GM21576 (cell line): ENCODE data around the gene HS3ST2.
"Not testable (repeated sequence)": the region's sequence is repeated elsewhere in the genome, so short reads cannot be mapped to it uniquely, and the experiment has no call there.

ENCODE experiments used
- ATAC-seq: cut with Tn5 transposase; IDR thresholded peaks from one replicate; pipeline ENCODE4 v1.9.1; 2021; ENCODE audit warnings: mild to moderate bottlenecking, moderate library complexity; ENCODE audit not compliant: unreplicated experiment

Gene HS3ST2

DNA sequence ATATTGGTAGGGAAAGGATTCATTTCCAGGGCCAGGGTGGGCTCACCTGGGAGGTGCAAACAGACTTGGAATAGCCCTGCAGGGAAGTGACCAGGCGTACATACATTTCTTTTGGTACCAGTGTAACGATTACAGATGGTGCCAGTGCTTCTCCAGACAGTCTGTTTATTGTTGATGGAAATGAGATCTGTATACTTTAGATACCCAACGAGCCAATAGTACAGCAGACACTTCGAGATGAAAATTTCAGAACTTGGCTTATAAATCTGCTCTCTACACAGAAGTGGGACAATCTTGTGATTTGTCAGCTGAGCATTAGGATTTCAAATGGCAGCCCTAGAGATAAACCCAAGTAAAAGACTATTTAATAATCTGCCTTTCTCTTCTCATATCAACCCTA lies 57.9 kb downstream of the HS3ST2 start:
- ATAC-seq = no peak

DNA sequence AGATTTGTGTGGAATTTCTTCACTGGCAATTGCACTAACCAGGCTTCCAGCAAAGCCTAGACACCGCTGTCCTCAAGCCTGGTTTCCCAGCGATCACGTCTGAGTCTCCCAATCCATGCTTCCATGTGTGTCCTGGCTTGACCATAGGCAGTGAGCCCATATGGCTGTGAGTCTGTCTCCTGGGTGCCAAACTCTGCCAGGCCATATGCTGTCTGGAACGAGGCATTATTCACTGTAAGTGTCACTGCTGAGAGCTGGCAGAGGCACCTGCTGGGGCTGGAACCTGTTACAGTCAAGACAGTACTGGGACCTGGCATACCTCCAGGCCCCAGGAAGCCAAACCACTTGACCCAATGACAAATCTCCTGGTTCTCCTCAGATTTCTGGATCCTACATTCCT lies 60.4 kb downstream of the HS3ST2 start:
- ATAC-seq = no peak

DNA sequence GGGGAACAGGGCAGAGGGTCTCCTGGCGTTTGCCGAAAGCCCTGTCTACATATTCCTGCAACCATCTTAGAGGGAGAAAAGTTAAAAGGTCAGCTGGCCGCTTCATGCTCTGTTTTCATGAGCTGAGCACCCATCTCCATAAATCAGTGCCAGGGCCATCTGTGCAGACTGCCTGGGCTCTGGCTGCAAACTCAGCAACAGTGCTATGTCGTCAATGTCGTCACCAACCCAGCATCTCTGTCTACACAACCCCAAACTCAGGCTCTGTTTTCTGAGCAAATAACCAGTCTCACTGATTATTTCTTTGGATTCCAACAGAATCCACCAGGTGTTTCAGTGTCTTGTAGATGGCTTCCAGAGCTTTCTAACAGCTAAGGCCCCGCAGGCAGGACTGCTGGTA lies 65.0 kb downstream of the HS3ST2 start:
- no peak for ATAC-seq

DNA sequence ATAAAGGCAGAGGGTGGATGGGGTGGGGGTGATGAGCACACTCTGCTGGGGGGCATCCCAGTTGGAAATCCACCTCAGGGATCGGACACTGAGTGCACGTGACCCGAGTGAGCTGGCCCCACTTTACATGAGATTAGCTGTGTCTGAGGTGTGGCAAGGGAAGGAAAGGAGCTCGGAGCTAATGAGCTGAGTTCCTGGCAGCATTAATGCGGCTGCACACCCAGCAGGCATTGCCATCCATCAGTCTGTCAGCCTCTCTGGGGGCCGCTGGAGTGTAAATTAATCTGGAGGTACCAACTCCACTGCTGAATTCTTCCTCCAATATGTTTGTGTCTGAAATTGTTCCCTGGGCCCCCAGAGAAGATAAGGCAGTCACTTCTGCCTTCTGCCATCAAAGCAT lies 65.5 kb downstream of the HS3ST2 start:
- ATAC-seq = no peak

DNA sequence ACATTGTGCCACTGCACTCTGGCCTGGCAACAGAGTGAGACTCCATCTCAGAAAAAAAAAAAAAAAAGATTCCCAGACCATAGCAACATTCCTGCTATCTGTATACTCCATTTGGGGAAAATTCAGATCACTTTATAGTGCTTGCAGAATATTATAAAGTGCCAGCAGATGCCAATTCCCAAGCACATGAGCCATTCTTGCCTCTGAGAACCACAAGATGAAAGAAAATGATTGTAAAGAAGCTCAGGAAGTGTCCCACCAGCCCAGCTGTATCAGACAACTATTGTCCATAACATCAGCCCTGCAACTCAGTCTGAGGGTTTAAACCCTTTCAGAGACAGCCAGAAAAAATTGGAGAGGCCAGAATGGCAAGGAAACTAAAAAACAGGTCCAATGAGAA lies 69.0 kb downstream of the HS3ST2 start:
- no peak for ATAC-seq

DNA sequence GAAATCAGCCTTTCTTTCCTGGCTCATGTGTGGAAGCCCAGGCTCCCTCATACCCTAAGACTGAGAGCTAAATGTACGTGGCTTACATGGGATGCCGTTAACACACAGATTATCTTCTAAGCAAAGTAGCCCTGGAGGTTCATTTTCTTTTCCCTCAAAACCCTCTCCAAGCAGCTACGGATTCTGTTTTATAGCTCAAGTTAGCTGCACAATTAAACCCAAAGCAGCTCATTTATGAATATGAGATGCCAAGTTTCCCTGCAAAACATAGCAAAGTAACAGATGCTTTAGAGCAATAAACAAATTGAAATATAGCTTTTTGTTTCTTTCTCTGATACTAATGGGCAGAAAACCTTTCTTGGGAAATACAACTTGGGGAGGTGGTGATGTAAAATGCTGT lies 72.0 kb downstream of the HS3ST2 start:
- ATAC-seq = no peak

DNA sequence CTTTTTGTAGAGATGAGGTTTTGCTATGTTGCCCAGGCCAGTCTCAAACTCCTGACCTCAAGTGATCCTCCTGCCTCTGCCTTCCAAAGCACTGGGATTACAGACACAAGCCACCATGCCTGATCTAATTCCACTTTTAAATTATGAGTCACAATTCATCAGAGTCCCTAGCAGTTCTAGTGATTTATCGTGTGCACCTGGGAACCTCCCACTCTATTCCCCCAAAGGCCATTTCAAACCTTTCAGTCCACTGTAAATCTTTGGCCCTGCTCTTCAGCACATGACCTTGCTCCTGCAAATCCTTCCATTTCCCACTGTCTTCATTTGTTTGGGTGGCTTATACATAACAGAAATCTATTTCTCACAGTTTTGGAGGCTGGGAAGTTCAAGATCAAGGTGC lies 73.0 kb downstream of the HS3ST2 start:
- ATAC-seq = no peak

DNA sequence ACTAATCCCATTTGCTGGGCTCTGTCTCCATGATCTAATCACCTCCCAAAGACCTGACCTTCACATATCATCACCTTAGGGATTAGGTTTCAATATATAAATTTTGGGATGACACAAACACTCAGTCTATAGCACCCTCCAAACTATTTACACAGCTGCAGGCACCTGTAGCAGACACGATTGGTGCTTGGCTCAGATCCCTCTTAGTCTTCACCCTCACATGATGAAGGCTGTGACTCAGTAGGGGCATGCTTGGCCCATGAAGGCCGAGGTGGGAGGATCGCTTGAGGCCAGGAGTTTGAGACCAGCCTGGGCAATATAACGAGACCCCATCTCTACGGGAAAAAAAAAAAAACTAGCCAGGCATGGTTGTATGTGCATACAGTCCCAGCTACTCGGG lies 73.5 kb downstream of the HS3ST2 start:
- no peak for ATAC-seq

DNA sequence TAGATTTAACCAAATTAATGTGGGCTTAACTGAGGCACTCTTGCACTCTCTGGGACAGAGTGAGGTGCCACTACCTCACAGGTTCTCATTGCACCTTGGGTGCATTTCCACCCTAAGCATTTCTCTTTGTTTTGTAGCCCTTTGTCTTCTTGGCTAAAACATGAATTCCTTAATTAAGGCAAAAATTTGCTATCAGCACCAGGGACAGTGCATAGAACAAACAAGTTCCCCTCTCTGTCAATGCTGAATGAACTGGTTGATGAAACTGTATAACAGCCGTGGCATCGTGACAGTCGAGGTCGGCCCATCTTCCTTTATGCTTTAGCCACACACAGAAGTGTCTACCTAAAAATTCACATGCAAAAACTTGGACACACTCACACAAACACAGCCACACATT lies 74.8 kb downstream of the HS3ST2 start:
- ATAC-seq = no peak

DNA sequence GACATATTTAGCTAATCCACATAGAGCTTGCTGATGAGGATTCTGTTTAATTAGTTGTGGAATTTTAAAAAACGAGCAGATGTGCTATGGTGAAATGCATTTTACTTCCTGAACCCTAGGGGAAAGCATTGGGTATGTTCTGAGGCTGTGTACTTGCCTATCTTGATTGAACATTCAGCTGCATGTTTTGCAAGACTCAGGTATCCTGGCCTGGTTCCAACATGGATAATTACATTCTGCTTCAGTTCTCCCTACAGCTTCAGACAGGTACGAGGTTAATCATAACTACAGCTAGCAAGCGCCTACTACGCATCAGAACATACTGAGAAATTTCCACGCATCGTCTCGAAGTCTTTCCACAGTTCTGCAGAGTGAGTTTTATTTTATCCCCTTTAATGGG lies 77.0 kb downstream of the HS3ST2 start:
- ATAC-seq = no peak

DNA sequence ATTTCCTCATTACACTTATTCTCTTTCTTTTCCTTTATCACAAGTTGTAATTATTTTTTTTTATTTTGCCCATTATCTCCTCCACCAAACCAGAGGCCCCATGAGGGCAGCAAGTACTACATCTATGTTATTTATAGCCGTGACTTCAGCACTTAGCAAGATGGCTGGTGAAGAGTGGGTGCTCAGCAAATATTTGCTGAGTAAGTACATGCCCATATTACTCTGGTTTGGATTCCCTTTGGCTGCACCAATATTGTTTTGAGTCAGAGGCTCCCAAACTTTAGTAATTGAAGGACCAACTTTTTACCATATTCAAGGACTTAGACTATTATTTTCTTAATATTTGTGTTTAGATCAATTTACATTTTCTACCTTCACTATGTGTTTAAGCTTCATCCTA lies 83.2 kb downstream of the HS3ST2 start:
- ATAC-seq = no peak

DNA sequence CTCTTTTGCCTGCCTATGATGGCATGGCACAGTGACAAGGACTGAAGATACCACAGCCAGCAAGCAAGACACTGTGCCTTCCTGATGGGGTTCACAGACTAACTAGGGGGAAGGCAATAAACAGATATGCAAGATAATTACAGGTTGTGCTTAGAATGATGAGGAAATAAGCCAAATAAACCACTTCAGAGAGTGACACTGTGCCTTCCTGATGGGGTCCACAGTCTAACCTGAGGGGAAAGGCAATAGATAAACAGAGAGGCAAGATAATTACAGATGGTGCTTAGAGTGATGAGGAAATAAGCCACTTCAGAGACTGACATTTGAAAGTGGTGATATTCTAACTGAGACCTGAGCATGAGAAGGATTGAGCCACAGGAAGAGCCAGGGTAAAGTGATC lies 84.2 kb downstream of the HS3ST2 start:
- no peak for ATAC-seq

DNA sequence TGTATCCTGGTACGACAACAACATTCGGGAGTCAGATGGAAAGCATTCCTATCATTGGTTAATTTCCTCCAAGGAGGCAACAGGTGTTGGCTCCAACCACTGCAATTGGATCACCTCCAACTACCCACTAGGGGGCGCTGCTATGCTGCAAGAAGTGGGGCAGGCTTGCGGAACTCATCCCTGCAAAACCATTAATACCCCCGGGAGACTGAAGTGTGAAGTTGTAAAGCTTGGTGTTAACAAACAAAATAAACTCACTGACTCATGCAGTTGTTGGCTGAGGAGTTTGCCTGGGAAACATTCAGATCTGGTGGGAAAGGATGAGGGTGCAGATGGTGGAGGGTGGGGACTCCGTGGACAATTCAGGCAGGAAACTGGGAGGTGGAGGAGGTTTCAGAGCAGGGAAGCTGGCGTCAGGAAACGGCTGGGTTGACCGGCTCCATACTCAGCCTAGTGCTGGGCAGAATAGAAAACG lies 84.9 kb downstream of the HS3ST2 start:
- ATAC-seq = no peak

DNA sequence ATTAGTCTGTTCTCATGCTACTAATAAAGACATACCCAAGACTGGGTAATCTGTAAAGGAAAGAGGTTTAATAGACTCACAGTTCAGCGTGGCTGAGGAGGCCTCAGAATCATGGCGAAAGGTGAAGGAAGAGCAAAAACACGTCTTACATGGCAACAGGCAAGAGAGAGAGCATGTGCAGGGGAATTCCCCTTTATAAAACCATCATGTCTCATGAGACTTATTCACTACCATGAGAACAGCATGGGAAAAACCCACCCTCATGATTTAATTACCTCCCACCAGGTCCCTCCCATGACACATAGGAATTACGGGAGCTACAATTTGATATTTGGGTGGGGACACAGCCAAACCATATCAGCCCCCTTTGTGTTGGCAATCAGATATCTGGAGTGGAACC lies 85.6 kb downstream of the HS3ST2 start:
- ATAC-seq = not testable (repeated sequence)

DNA sequence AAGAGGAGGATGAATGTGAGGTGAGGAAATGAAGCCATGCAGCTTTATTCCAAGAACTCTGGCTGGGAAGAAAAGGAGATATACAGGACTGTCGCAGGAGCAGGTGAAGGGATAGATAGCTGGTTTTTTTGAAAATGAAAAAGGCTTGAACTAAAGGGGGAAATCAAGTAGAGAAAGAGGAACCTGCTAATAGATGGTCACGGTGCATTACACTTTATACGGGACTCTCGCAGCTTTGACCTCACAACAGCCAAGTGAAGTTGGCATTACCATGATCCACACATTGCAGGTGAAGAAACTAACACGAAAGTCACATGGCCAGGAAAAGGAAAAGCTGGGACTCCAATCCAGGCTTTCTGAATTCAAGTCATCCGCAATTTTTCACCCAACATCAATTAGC lies 86.9 kb downstream of the HS3ST2 start:
- no peak for ATAC-seq

DNA sequence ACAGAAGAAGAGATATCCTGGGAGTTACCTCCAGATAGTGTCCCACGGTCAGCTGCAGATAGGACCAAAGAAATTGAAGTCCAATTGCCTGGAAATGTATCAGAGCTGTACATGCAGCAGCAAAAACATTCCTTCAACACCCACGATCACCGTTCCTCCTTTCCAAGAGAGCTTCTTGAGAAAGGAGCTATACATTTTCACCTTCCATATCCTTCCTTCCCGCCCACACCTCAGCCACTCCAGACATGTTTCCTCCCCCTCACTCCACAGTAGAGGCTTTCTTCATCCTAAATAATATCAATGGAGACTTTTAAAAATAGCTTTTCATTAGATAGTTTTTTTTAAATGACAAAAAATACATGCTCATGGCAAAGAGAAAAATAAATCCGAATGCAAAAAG lies 87.6 kb downstream of the HS3ST2 start:
- no peak for ATAC-seq

DNA sequence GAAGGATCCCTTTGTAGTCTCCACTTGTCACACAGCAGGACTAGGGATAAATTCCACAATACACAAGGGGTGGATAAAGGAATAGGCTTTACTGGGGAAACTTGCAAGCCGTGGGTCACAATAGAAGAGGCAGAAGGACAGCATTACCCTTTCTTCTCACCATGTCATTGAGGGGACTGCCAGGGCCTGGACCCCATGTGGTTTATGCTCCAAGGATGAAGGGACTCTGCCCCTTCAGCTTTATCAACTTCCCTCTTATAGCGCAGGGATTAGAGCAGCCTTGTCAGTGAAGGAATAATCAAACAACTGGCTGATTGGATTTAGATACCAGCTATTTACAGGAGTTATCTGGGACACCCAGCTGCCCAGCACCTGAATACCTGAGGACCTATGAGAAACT lies 89.8 kb downstream of the HS3ST2 start:
- no peak for ATAC-seq

DNA sequence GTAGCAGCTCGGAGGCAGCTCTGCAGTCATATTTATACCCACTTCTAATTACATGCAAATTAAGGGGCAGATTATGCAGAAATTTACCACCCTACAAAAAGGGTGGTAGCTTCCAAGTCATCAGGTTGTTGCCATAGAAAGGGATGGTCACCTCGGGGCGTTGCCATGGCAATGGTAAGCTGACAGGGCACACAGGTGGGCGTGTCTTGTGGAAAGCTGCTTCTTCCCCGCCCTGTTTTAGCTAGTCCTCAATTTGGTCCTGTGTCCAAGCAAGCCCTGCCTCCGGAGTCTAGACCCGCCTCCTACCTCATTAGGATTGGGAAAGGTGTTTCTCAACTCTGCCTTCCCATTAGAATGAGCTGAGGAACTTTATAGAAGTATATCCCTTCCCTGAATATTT lies 98.7 kb downstream of the HS3ST2 start:
- ATAC-seq = no peak

DNA sequence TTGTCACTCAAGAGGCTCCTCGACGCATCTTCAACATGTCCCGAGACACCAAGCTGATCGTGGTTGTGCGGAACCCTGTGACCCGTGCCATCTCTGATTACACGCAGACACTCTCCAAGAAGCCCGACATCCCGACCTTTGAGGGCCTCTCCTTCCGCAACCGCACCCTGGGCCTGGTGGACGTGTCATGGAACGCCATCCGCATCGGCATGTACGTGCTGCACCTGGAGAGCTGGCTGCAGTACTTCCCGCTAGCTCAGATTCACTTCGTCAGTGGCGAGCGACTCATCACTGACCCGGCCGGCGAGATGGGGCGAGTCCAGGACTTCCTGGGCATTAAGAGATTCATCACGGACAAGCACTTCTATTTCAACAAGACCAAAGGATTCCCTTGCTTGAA lies 101.0 kb downstream of the HS3ST2 start:
- ATAC-seq = no peak

DNA sequence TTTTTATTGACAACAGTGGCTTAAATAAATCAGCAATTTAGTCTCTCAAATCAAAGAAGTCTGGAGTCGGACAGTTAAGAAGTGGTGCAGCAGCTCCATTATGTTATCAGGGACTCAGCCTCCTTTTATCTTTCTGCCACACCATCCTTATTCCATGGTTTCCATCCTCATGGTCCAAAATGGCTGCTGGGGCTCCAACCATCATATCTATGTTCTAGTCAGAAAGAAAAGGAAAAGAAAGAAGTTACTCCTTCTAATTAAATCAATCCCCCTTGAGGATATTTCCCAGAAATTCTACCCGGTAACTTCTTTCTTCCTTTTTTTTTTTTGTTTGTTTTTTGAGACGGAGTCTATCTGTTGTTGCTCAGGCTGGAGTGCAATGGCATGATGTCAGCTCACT lies 109.5 kb downstream of the HS3ST2 start:
- ATAC-seq = no peak

DNA sequence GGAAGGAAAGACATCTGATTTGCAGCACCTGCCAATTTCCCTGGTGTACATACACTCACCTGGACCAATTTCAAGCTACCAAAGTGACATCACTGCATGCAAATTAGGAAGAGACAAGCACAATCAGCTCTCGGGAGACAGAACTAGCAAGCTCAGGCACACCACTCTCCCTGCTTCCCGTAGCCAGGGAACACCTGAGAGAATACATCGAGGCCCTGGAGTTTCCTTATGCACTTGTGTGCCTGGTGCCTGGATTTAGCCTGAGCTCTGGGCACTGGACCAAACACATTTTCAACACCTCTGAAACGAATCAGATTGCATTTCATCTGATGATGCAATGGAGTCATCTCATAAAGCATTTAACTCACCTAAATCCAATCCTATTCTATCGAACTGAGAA lies 110.5 kb downstream of the HS3ST2 start:
- no peak for ATAC-seq

DNA sequence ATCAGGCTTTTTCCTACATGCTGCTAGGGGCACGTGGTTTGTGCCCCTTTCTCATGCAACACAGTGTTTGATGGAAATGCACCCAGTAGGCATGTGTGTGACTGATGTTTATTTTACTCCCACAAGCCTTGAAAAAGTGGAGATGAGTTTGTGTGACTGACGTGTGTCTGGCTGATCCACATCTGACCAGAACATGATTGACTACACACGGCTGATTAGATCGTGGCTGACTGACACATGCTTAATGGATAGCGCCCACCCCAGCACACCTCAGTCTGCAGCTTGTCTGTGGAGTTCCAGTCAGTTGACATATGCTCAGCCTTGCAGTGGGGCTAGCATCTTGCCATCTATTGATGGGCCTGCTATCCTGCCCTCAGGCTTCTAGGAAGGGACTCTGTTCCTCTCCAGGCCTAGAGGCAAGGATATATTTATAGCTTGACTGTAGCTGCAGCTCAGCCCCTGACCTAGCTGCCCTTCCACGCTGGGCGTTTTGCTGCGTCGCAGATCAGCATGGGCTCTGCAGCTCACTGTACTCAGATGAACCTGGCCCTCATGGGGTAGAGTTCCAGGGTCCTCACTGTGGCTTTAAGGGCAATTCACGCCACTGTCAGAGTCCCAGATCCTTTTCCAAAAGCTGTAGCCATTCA lies 112.3 kb downstream of the HS3ST2 start:
- ATAC-seq = no peak

DNA sequence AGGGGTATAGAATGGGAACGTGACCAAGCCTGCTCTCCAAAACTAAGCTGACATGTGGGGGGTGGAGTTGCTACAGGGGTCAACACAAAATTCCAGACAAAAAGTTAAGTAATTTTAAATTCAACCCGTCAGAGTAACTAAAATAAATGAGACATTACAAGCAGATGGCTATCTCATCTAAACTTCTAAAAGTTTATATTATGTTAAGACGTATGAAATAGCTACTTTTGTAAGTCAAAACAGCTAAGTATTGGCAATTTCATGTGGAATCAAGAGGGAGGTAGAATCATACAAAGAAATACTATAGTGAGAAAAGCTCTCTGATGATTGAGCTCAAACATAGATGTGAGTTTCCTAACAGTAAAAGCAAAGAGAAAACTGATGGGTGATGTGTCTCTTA lies 113.3 kb downstream of the HS3ST2 start:
- no peak for ATAC-seq
